HepG2 (cell line): ENCODE measurements around the gene GNPDA1. TPM values are rescaled to one million over a fixed set of nuclear protein-coding genes. Genes with fewer than 3 reads are reported as not detected.

Source experiments
- ATAC-seq: fragments of 200-7000 bp; cut with Tn5 transposase; 3 replicates; pipeline ENCODE4 v1.9.1; 2020; ENCODE audit warnings: mild to moderate bottlenecking, moderate library complexity
- BruUV-seq: library from RNA; stranded (reverse); fragments of 400-500 nt; replicated peaks from 2 replicates; lab custom pipeline; 2021; lab: Mats Ljungman, UMichigan
- CTCF ChIA-PET: fragments of 300-600 bp; formaldehyde crosslinking; extraction: SDS; loops from one replicate; lab custom pipeline; 2021; ENCODE audit warnings: low total read pairs, inconsistent platforms, low intra/inter-chr PET ratio; lab: Yijun Ruan, JAX
- POLR2A ChIA-PET: fragments of 350-600 bp; sonication (Branson Sonifier 250); formaldehyde crosslinking; loops from one replicate; lab custom pipeline; 2020; ENCODE audit warnings: antibody characterized with exemption, inconsistent platforms; lab: Yijun Ruan, JAX
- DNase-seq: peaks from one replicate; pipeline ENCODE4 v3.0.0-alpha.2; 2015; ENCODE audit warnings: low spot score
- FAIRE-seq: peaks from 3 replicates; lab custom pipeline; 2011; peaks lifted over from hg19 to GRCh38; lab: Jason Lieb, UNC
- H2AFZ ChIP-seq: one replicate; pipeline ENCODE4 v1.6.1; 2011; ENCODE audit warnings: low read length, inconsistent platforms
- H3K27ac ChIP-seq: fragments of 300-600 bp; 3 replicates; pipeline ENCODE4 v1.8.0; 2011; ENCODE audit warnings: mixed run types, mild to moderate bottlenecking, mixed read lengths, low read length, inconsistent platforms; ENCODE audit not compliant: insufficient read depth; ENCODE audit errors: extremely low read length
- H3K27me3 ChIP-seq, 2 experiments: fragments of 200-600 bp in 1 of 2; 2 replicates in 1 of 2; 3 replicates in 1 of 2; pipeline versions ENCODE4 v1.6.0 to v1.8.0; 2011; ENCODE audit warnings: low read length in 2 of 2, mild to moderate bottlenecking in 2 of 2, moderate library complexity in 2 of 2, inconsistent platforms in 1 of 2; ENCODE audit not compliant: insufficient read depth in 2 of 2, control insufficient read depth in 1 of 2
- H3K36me3 ChIP-seq, 2 experiments: fragments of 200-600 bp in 1 of 2; replicated peaks in 1 of 2; 2 replicates in 1 of 2; 3 replicates in 1 of 2; pipeline versions ENCODE4 v1.5.1 to v1.8.0; 2011; ENCODE audit warnings: low read length in 2 of 2, inconsistent platforms in 1 of 2; ENCODE audit not compliant: insufficient read depth in 2 of 2, control insufficient read depth in 1 of 2
- H3K4me1 ChIP-seq: 2 replicates; pipeline ENCODE4 v1.5.1; 2012; ENCODE audit warnings: low read length, inconsistent platforms; ENCODE audit not compliant: insufficient read depth
- H3K4me2 ChIP-seq: 2 replicates; pipeline ENCODE4 v1.6.0; 2011; ENCODE audit warnings: low read depth, low read length, inconsistent platforms
- H3K4me3 ChIP-seq, 3 experiments: fragments of 200-600 bp in 1 of 3; sonication (generic), shearing (Covaris generic) in 1 of 3; replicated peaks in 1 of 3; 2 replicates each; pipeline ENCODE4 v1.5.1; 2011 to 2016; ENCODE audit warnings: low read length in 3 of 3, inconsistent platforms in 2 of 3, low read depth in 2 of 3, mild to moderate bottlenecking in 2 of 3, control low read depth in 1 of 3, mixed read lengths in 1 of 3; ENCODE audit not compliant: insufficient read depth in 1 of 3
- H3K79me2 ChIP-seq: one replicate; pipeline ENCODE4 v1.6.1; 2011; ENCODE audit warnings: low read length, inconsistent platforms; ENCODE audit not compliant: insufficient read depth
- H3K9ac ChIP-seq: 2 replicates; pipeline ENCODE4 v1.6.0; 2011; ENCODE audit warnings: mild to moderate bottlenecking, low read depth, low read length, inconsistent platforms; ENCODE audit not compliant: insufficient read depth
- H3K9me3 ChIP-seq: 2 replicates; pipeline ENCODE4 v1.5.1; 2012; ENCODE audit warnings: mild to moderate bottlenecking, low read length
- H4K20me1 ChIP-seq: 2 replicates; pipeline ENCODE4 v1.6.0; 2011; ENCODE audit warnings: inconsistent platforms, mild to moderate bottlenecking, low read length, moderate library complexity; ENCODE audit not compliant: insufficient read depth
- HOXA5 ChIP-seq: sonication (generic); formaldehyde crosslinking; IDR thresholded peaks from 2 replicates; pipeline ENCODE4 v1.4.0; 2020; ENCODE audit warnings: missing genetic modification reagents
- KLF15 ChIP-seq: sonication (generic); formaldehyde crosslinking; IDR thresholded peaks from 2 replicates; pipeline ENCODE4 v1.8.1; 2023; ENCODE audit warnings: borderline replicate concordance, mild to moderate bottlenecking, inconsistent platforms, missing genetic modification reagents, mixed read lengths
- SMARCC2 ChIP-seq: fragments of 450-650 bp; IDR thresholded peaks from 2 replicates; pipeline ENCODE4 v1.6.1; 2017; ENCODE audit warnings: antibody characterized with exemption, mild to moderate bottlenecking
- SRSF4 ChIP-seq: fragments of 200-400 bp; formaldehyde crosslinking; IDR thresholded peaks from one replicate; pipeline ENCODE4 v1.6.1; 2018; ENCODE audit warnings: mild to moderate bottlenecking, low read depth, low read length, moderate library complexity; ENCODE audit not compliant: poor library complexity, severe bottlenecking
- TAF15 ChIP-seq: fragments of 200-400 bp; formaldehyde crosslinking; IDR thresholded peaks from one replicate; pipeline ENCODE4 v1.6.1; 2018; ENCODE audit warnings: mild to moderate bottlenecking, low read depth, low read length; ENCODE audit not compliant: poor library complexity, severe bottlenecking
- TRIM22 ChIP-seq: fragments of 450-650 bp; IDR thresholded peaks from 2 replicates; pipeline ENCODE4 v1.6.1; 2017
- WIZ ChIP-seq: sonication (generic); formaldehyde crosslinking; IDR thresholded peaks from 2 replicates; pipeline ENCODE4 v1.5.1; 2020; ENCODE audit warnings: mild to moderate bottlenecking, missing genetic modification reagents
- ZNF317 ChIP-seq: sonication (generic); formaldehyde crosslinking; IDR thresholded peaks from 2 replicates; pipeline ENCODE4 v1.5.0; 2020; ENCODE audit warnings: mild to moderate bottlenecking, missing genetic modification reagents
- WGBS: methylation state at CpG from one replicate; pipeline ENCODE4 v1.1.6; 2017; ENCODE audit warnings: low lambda C conversion rate; 5-methylcytosine and 5-hydroxymethylcytosine counted together
- in situ Hi-C: cut with HindIII; loops from 2 replicates; pipeline ENCODE4 v1.10.0; 2017; ENCODE audit warnings: low pct_unique_long_range_greater_than_20kb; ENCODE audit not compliant: extremely low pct_ligation_motif_present
- intact Hi-C: fragments of 100-400 bp; cut with micrococcal nuclease; formaldehyde crosslinking; loops from one replicate; pipeline ENCODE4 v1.10.0; 2022; ENCODE audit not compliant: unreplicated experiment
- polyA plus RNA-seq, 8 experiments: library from polyadenylated mRNA; depleted of rRNA in 3 of 8; stranded (reverse) in 7 of 8; unstranded in 1 of 8; fragments of >200 nt; fragmentation: Illumina TruSeq in 4 of 8; extraction: Trizol in 4 of 8; gene quantifications; 2 replicates each; pipeline versions ENCODE4 v1.2.1 to v1.2.3, GENCODE V29; 2011 to 2016; ENCODE audit warnings: low read depth in 4 of 8, missing spikeins in 1 of 8, mixed read lengths in 1 of 8; ENCODE audit not compliant: insufficient read depth in 1 of 8
- total RNA-seq, 5 experiments: library from RNA; depleted of rRNA; stranded (reverse); fragments of >200 nt; fragmentation: Illumina TruSeq; extraction: Trizol; gene quantifications; 2 replicates each; pipeline ENCODE4 v1.2.3, GENCODE V29; 2016; ENCODE audit warnings: low read depth in 1 of 5
- TF ChIP-seq, protein P1 (sequence below), 2 experiments: sonication (generic) in 1 of 2; formaldehyde crosslinking in 1 of 2; IDR thresholded peaks; 2 replicates each; pipeline versions ENCODE4 v1.5.1 to v1.6.1; 2011 to 2020; ENCODE audit warnings: borderline replicate concordance in 1 of 2, low read depth in 1 of 2, low read length in 1 of 2, mild to moderate bottlenecking in 1 of 2, missing genetic modification reagents in 1 of 2, moderate library complexity in 1 of 2

GNPDA1 gene
- total and polyA plus RNA-seq, 2 of the 13 experiments (the other 11 are each of a cell fraction or from before 2014, with no cell fraction given), result 6.0 to 54.1 TPM

- FAIRE-seq, result no peak
- BruUV-seq, result no TSS peak
- ATAC-seq, result no peak
Measured at GRCh38 chr5:141994511-141995136, 18.2 kb downstream of the GNPDA1 start.

More at GRCh38 chr5:141994511-141995136, 18.2 kb downstream of the GNPDA1 start:
- H3K9ac ChIP-seq, result no peak overlapping the region
- intact Hi-C loops (no loop called here), in situ Hi-C loops (loop anchor here (5.0 to 25.0 kb wide), 2 partner anchors 148 to 568 kb away; no protein-coding TSS in a partner anchor)
- WGBS, result 69% methylated on average over 4 of the region's 4 CpGs
- TF ChIP-seq, protein P1, sequence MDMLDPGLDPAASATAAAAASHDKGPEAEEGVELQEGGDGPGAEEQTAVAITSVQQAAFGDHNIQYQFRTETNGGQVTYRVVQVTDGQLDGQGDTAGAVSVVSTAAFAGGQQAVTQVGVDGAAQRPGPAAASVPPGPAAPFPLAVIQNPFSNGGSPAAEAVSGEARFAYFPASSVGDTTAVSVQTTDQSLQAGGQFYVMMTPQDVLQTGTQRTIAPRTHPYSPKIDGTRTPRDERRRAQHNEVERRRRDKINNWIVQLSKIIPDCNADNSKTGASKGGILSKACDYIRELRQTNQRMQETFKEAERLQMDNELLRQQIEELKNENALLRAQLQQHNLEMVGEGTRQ (IDR thresholded peaks at IDR 0.05; ENCODE audit: low read depth, low read length), result no peak
- TF ChIP-seq, protein P1 (CRISPR knock-in tag; IDR thresholded peaks at IDR 0.05; ENCODE audit: borderline replicate concordance), result no peak
- TF ChIP-seq WIZ (no peak), HOXA5 (CRISPR knock-in tag) (no peak), ZNF317 (CRISPR knock-in tag) (no peak), TAF15 (no peak), TRIM22 (no peak), KLF15 (CRISPR knock-in tag) (no peak), SMARCC2 (no peak), SRSF4 (no peak)
- POLR2A ChIA-PET, result no interaction called here
- CTCF ChIA-PET, result no interaction called here
- no peaks in the 10 kb centered on the region for H4K20me1 ChIP-seq
- H3K36me3 ChIP-seq, result no peaks in the 10 kb centered on the region; a peak in 2 of 5 replicates
- no peak overlapping the region for H3K27ac ChIP-seq
- H3K4me3 ChIP-seq, result no peak overlapping the region
- H2AFZ ChIP-seq, result no peak overlapping the region
- H3K4me2 ChIP-seq, result no peak overlapping the region
- H3K9me3 ChIP-seq, result no peaks in the 10 kb centered on the region
- no peaks in the 10 kb centered on the region for H3K27me3 ChIP-seq
- H3K79me2 ChIP-seq, result no peaks in the 10 kb centered on the region
- no peak for DNase-seq
- peaks cover 11% of the 10 kb centered on the region for H3K4me1 ChIP-seq
